Hepatocyte (in vitro differentiated cells): ENCODE results near the gene ARHGAP5.

ENCODE experiments used
- EZH2 ChIP-seq: fragments of 200-600 bp; sonication (generic); IDR thresholded peaks from 2 replicates; pipeline ENCODE4 v1.6.1; 2016; ENCODE audit warnings: antibody characterized with exemption, mild to moderate bottlenecking, borderline replicate concordance
- EZH2phosphoT487 ChIP-seq: fragments of 200-600 bp; sonication (generic); IDR thresholded peaks from one replicate; pipeline ENCODE4 v1.6.1; 2018; ENCODE audit warnings: antibody characterized with exemption, mild to moderate bottlenecking, low read depth, moderate library complexity; ENCODE audit not compliant: unreplicated experiment, severe bottlenecking
- TF ChIP-seq, protein P1 (sequence below): fragments of 200-600 bp; sonication (generic); IDR thresholded peaks from 2 replicates; pipeline ENCODE4 v1.5.1; 2016; ENCODE audit warnings: antibody characterized with exemption, mild to moderate bottlenecking; ENCODE audit not compliant: poor library complexity

DNA sequence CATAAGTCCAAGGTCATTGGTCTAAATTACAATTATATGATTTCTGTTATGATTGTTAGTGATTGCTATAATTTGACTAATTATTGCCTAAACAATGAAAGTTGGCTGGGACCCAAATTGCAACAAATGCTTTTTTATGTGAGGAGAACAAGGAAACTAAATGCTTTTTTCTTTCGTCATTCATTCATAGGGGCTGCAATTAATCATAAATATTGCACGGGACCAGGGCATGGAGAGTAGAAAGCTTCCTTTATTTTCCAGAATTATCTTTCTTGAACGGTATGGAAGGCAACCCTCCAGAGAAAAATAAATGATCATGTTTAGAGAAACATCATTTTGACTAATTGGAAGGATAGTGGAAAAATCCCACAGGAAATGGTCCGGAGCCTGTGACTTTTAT, 32.6 kb upstream of the ARHGAP5 start:
- no peak for TF ChIP-seq EZH2phosphoT487
- no peak for TF ChIP-seq EZH2
- TF ChIP-seq, protein P1, sequence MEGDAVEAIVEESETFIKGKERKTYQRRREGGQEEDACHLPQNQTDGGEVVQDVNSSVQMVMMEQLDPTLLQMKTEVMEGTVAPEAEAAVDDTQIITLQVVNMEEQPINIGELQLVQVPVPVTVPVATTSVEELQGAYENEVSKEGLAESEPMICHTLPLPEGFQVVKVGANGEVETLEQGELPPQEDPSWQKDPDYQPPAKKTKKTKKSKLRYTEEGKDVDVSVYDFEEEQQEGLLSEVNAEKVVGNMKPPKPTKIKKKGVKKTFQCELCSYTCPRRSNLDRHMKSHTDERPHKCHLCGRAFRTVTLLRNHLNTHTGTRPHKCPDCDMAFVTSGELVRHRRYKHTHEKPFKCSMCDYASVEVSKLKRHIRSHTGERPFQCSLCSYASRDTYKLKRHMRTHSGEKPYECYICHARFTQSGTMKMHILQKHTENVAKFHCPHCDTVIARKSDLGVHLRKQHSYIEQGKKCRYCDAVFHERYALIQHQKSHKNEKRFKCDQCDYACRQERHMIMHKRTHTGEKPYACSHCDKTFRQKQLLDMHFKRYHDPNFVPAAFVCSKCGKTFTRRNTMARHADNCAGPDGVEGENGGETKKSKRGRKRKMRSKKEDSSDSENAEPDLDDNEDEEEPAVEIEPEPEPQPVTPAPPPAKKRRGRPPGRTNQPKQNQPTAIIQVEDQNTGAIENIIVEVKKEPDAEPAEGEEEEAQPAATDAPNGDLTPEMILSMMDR = no peak
